ENCODE data around the gene GPRC5C.

The GPRC5C gene

GRCh38 chr17:74452033-74452840, 20.3 kb downstream of the GPRC5C start:
- DNase-seq (ENCODE audit: low read depth in 3 of 3, low spot score in 1 of 3): no peak

- no peak for DNase-seq (ENCODE audit: low read depth in 3 of 3, low spot score in 1 of 3)
Observed at GRCh38 chr17:74452841-74453661, 21.2 kb downstream of the GPRC5C start.

GRCh38 chr17:74453665-74454196, 21.8 kb downstream of the GPRC5C start:
- DNase-seq (ENCODE audit: low read depth in 3 of 3, low spot score in 1 of 3): peak; percentile 15 to 57 (median 21)

DNA sequence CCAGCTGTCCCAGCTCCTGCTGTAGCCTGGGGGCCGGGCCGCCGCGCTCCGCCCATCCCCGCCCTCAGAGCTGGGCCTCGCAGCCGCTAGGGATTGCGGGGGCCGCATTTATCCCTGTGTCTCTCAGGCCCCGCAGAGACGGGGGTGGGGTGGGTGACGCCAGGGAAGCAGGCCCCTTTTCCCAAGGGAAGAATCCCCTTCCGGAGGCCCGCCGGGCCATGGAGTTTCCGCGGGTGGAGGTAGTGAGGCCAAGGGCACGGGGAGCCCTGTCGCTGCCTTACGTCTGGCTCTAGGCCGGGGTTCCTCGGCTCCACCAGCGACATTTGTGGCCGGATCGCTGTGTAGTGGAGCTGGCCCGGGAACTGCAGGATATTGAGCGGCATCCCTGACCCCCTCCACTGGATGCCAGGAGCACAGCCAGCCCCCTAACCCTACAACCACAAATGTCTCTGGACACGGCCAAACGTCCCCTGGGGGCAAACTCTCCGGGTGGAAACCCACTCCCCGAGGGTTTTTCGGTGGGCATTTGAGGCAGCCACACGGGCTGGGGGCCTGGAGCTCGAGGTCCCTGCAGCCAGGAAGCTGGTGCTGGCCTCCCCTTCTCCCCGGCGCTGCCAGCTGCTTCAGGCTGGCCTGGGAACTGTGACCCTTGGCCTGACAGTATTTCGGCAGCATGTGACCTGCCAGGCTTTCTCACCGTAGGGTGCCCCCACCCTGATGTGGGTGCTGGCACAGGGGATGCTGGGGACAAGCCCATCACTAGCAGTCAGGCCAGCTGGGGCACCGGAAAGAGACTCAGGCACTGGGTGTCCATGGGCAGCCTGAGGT, 22.5 kb downstream of the GPRC5C start:
- no peak for DNase-seq (ENCODE audit: low read depth in 3 of 3, low spot score in 1 of 3)

DNA sequence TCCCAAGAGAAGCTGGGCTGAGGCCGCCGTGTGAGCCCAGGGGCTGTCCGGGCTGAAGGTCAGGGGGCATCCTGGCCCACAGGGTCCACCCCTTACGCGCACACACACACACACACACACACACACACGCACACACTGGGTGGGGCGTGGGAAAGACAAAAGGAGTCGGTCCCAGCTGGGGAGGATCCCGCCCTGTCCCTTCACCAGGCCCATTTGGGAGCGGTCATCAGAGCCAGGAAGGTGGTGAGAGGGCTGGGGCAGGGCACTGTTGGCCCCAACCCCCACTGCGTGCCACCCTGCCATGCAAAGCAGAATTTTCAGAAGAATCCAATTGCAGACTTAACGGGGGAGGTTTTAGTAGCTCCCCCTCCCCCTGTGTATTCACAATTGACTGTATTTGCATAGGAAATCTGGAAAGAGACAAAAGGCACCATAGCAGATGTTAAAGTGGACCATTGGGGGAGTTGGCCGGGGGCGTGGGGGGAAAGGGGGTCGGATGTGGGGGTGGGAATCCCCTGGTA, 23.2 kb downstream of the GPRC5C start:
- DNase-seq (ENCODE audit: low read depth in 3 of 3, low spot score in 1 of 3): no peak

DNA sequence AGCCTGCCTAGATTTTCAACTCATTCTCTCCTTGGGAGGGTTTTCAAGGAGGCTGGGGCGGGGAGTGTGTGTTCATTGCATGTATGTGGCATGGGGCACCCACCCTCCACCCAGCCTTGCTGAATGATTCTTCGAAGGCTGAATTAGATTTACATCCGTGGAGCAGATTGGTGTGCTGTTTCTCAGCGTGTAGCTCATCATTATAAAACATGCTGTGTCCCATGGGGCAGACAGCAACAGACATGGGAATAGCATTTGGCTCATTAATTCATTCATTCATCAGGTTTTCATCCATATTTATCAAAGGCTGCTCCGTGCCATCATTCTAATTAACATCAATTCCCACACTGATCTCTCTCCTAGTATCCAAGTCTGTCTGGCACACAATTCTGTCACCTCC, 23.9 kb downstream of the GPRC5C start:
- DNase-seq (ENCODE audit: low read depth in 3 of 3, low spot score in 1 of 3): no peak

DNA sequence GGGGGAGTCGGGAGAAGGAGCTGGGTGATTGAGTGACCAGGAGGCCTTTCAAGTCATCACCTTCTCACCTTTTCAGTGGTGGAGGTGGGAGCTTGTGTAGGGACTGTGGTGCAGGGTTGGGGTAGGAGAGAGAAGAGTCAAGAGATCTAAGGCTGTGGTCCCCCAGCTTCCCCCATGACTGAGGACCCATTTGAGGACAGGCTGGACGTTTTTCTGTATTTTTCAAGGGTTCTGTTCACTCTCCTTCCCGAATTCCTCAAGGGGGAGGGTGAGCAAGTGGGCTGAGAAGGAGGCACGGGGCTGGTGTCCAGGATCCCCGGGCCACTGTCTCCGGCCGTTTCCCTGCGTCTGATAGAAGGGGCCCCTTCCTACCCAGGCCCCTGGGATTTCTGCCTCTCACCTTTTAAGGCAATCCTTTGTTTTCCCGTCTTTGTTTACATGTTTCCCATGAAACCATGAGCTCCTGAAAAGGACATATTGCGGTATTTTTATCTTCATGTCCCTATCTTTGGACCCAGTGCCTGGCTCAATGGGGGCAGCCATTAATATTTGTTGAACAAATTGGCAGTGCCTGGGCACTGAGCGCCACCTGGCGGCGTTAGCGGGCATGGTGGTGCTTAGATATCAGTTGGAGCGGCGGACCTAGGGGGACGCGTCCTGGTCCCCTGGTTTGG, 25.4 kb downstream of the GPRC5C start:
- peak; percentile 33 to 65 (median 42) for DNase-seq (ENCODE audit: low read depth in 3 of 3, low spot score in 1 of 3)

- no peak for DNase-seq (ENCODE audit: low read depth in 3 of 3, low spot score in 1 of 3)
Observed at GRCh38 chr17:74457820-74458166, 25.9 kb downstream of the GPRC5C start.

DNA sequence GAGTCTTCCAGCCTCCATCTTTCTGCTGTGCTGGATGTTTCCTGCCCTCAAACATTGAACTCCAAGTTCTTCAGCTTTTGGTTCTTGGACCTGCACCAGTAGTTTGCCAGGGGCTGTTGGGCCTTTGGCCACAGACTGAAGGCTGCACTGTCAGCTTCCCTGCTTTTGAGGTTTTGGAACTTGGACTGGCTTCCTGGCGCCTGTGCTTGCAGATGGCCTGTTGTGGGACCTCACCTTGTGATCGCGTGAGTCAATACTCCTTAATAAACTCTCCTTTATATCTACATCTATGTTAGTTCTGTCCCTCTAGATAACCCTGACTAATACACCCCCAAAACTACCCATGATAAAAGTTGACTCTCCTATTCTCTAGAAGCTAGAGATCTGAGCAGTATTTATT, 26.9 kb downstream of the GPRC5C start:
- no peak for DNase-seq (ENCODE audit: low read depth in 3 of 3, low spot score in 1 of 3)

DNA sequence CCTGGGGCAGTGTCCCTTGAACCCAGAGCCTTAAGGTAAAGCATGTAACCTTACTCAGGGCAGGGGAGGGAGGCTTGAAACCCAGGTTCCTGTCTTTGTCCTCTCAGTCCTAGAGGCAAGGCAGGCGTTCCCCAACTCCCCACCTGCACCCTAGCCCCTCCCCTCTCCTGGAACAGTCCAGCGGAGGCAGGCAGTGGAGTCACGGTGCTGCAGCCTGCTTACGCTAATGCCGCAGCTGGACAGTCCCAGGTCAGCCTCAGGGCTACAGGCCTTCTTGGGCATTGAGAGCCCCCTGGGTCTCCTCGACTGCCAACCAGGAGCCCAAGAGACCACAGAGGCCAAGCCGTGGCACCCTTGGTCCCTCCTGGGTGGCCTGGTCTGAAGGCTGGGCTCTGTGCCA, 27.7 kb downstream of the GPRC5C start:
- DNase-seq (ENCODE audit: low read depth in 3 of 3, low spot score in 1 of 3): no peak

GRCh38 chr17:74460241-74460640, 28.4 kb downstream of the GPRC5C start:
- no peak for DNase-seq (ENCODE audit: low read depth in 3 of 3, low spot score in 1 of 3)

GRCh38 chr17:74460996-74461395, 29.1 kb downstream of the GPRC5C start:
- no peak for DNase-seq (ENCODE audit: low read depth in 3 of 3, low spot score in 1 of 3)

DNA sequence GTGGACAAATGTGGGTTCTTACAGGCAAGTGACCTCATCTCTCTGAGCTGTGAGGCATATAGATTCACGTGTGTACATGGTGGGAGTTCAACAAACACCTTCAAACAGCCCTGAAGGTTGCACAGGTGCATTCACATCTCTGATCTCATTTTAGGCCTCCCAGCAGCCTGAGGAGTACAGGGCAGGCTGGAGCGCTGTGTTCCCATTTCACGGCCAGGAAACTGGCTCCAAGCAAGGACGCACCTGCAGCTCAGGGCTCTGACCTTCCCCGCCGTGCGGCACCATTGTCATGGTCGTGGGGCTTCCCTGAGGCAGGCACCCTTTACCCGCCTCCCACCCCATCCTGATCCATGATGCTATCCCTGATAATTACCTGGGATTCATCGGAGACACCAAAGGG, 29.7 kb downstream of the GPRC5C start:
- no peak for DNase-seq (ENCODE audit: low read depth in 3 of 3, low spot score in 1 of 3)

- no peak for DNase-seq (ENCODE audit: low read depth in 3 of 3, low spot score in 1 of 3)
Observed at GRCh38 chr17:74464730-74465377, 33.0 kb downstream of the GPRC5C start.

GRCh38 chr17:74465378-74466110, 33.7 kb downstream of the GPRC5C start:
- DNase-seq (ENCODE audit: low read depth in 3 of 3, low spot score in 1 of 3): no peak

DNA sequence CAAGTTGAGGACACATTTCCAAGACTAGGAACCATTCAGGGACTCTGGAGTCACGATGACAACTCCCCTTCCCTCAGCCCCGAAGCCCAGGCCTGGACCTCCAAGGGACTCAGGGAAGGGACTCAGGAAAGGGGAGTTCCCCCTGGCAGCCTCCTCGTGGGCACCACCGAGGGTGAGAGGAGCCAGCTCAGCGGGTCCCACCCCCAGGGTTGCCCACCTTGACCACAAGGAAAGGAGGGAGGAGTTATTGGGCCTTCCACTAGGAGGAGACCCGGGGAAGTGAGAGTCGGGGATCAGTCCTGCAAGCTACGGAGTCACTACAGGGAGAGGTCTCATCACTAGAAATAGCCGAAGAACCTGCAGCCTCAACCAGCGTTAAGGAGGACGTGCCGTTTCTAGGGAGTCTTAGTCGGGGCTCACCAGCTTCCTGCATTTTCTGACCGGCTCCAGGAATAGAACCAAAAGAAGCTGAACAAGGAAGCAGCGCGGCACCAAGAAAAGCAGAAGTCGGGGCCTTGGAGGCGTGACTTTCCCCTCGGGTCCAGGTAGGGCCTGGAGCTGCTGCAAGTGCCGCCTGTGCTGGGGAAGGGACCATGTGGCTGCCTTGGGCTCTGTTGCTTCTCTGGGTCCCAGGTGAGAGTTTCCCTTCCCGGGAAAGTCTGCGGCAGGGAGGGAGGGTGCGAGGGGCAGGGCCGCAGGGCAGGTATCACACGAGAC, 34.4 kb downstream of the GPRC5C start, which contains the start of gene CD300A:
Gene CD300A (plus strand): TSS at position 524 of the 717 bp plus-strand sequence. CDS start 70 bp downstream, at position 594.
- DNase-seq (ENCODE audit: low read depth in 3 of 3, low spot score in 1 of 3): no peak

GRCh38 chr17:74466828-74467184, 34.9 kb downstream of the GPRC5C start:
- DNase-seq (ENCODE audit: low read depth in 3 of 3, low spot score in 1 of 3): no peak

GRCh38 chr17:74467221-74467951, 35.5 kb downstream of the GPRC5C start:
- no peak for DNase-seq (ENCODE audit: low read depth in 3 of 3, low spot score in 1 of 3)

All from stimulated activated CD4-positive, alpha-beta T cell treated with anti-CD3 and anti-CD28 coated beads, TNF-alpha, amount 100 ng/mL, for 1 hour (primary cell).